Rectal smooth muscle tissue (tissue), 1 donor: Measurements from ENCODE around the gene TOMM40.

Source experiments
- H3K27ac ChIP-seq: one replicate; pipeline ENCODE4 v1.7.0; 2013; ENCODE audit warnings: low read depth, low read length, inconsistent platforms
- H3K27me3 ChIP-seq: one replicate; pipeline ENCODE4 v1.7.0; 2013; ENCODE audit warnings: low read length; ENCODE audit not compliant: control insufficient read depth, insufficient read depth
- H3K36me3 ChIP-seq: one replicate; pipeline ENCODE4 v1.7.0; 2013; ENCODE audit warnings: low read length; ENCODE audit not compliant: control insufficient read depth, insufficient read depth
- H3K4me1 ChIP-seq: one replicate; pipeline ENCODE4 v1.7.0; 2013; ENCODE audit warnings: low read length; ENCODE audit not compliant: control insufficient read depth, insufficient read depth
- H3K4me3 ChIP-seq: one replicate; pipeline ENCODE4 v1.7.0; 2013; ENCODE audit warnings: low read length
- H3K9ac ChIP-seq: one replicate; pipeline ENCODE4 v1.7.0; 2013; ENCODE audit warnings: low read length

The TOMM40 gene

GRCh38 chr19:44927746-44928145 lies 36.7 kb downstream of the TOMM40 start:
- no peak overlapping the region for H3K27ac ChIP-seq
- no peak overlapping the region for H3K9ac ChIP-seq
- H3K4me1 ChIP-seq = no peaks in the 10 kb centered on the region
- H3K4me3 ChIP-seq = no peak overlapping the region
- H3K27me3 ChIP-seq = no peaks in the 10 kb centered on the region
- no peaks in the 10 kb centered on the region for H3K36me3 ChIP-seq

DNA sequence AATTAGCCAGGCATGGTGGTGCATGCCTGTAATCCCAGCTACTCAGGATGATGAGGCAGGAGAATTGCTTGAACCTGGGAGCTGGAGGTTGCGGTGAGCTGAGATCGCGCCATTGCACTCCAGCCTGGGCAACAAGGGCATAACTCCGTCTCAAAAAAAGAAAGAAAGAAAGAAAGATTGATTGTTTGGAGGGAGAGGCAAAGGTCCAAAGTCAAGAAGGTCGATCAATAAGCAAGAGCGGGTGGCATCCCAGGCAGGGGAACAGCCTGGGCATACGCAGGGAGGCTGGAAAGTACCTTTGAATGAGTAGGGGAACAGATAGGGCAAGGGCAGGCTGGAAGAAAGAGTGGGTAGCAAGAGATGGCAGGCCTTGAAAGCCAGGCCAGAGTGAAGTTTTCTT lies 39.0 kb downstream of the TOMM40 start:
- no peaks in the 10 kb centered on the region for H3K36me3 ChIP-seq
- no peaks in the 10 kb centered on the region for H3K27me3 ChIP-seq
- H3K4me3 ChIP-seq = no peak overlapping the region
- no peak overlapping the region for H3K27ac ChIP-seq
- no peak overlapping the region for H3K9ac ChIP-seq
- no peaks in the 10 kb centered on the region for H3K4me1 ChIP-seq

- no peaks in the 10 kb centered on the region for H3K4me1 ChIP-seq
- H3K27me3 ChIP-seq = no peaks in the 10 kb centered on the region
- no peak overlapping the region for H3K4me3 ChIP-seq
- no peak overlapping the region for H3K27ac ChIP-seq
- no peaks in the 10 kb centered on the region for H3K36me3 ChIP-seq
- H3K9ac ChIP-seq = no peak overlapping the region
These were observed 40.5 kb downstream of the TOMM40 start for GRCh38 chr19:44931541-44931940.

GRCh38 chr19:44939668-44940067 lies 48.6 kb downstream of the TOMM40 start:
- Histone ChIP-seq H3K4me3 (no peak overlapping the region), H3K27ac (no peak overlapping the region), H3K27me3 (no peaks in the 10 kb centered on the region), H3K36me3 (no peaks in the 10 kb centered on the region), H3K9ac (no peak overlapping the region), H3K4me1 (no peaks in the 10 kb centered on the region)

GRCh38 chr19:44942067-44942571 lies 51.1 kb downstream of the TOMM40 start, which contains the start of gene APOC4:
Gene APOC4 (plus strand): TSS chr19:44942237. CDS start chr19:44942278, 41 bp downstream.
- no peak within 1 kb of the TSS for H3K27ac ChIP-seq
- H3K9ac ChIP-seq = no peak within 1 kb of the TSS
- H3K4me3 ChIP-seq = no peak within 1 kb of the TSS
- H3K4me1 ChIP-seq = no peaks in the 10 kb centered on the region
- H3K36me3 ChIP-seq = no peaks in the 10 kb centered on the region
- H3K27me3 ChIP-seq = no peaks in the 10 kb centered on the region

DNA sequence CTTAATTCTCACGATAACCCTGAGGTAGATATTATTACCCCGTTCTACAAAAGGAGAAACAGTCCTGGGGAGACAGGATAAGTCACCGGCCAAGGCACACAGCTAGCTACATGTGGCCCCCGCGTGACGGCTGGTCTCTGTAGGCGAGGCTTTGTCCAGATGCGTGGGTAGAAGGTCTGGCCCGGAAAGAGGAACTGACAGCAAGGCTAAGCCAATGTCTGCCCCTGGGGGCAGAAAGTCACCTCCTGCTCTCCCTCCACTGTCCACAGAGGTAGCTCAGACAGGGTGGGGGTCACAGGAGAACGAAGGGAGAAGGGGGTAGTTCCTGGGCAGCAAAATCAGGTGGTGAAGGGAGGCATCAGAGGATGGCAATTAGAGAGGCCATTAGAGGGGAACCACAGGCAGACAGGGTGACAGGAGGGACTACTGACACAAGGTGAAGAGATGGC lies 52.8 kb downstream of the TOMM40 start:
- Histone ChIP-seq H3K9ac (no peak overlapping the region), H3K36me3 (no peaks in the 10 kb centered on the region), H3K4me3 (no peak overlapping the region), H3K27me3 (no peaks in the 10 kb centered on the region), H3K4me1 (no peaks in the 10 kb centered on the region), H3K27ac (no peak overlapping the region)

GRCh38 chr19:44947041-44947581 lies 56.1 kb downstream of the TOMM40 start:
- H3K4me3 ChIP-seq = no peak overlapping the region
- H3K4me1 ChIP-seq = no peaks in the 10 kb centered on the region
- peaks cover 5% of the 10 kb centered on the region for H3K36me3 ChIP-seq
- no peak overlapping the region for H3K9ac ChIP-seq
- no peak overlapping the region for H3K27ac ChIP-seq
- no peaks in the 10 kb centered on the region for H3K27me3 ChIP-seq

DNA sequence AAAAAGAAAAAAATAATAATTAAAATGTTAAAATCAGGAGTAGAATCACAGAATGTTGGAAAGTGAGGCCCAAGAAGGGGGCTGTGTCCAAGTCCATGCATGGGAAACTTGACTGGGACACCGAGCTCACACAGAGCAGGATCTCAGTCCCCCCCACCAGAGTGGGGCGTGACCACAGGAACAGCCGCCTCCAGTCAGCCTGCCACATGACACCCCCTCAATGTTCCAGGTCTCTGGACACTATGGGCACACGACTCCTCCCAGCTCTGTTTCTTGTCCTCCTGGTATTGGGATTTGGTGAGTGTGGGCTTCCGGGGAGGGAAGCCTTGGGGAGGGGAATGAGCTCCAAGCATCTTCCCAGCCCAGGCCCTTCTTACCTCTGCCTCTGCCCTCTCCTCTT lies 57.2 kb downstream of the TOMM40 start:
- H3K9ac ChIP-seq = no peak overlapping the region
- no peak overlapping the region for H3K27ac ChIP-seq
- H3K27me3 ChIP-seq = no peaks in the 10 kb centered on the region
- peaks cover 5% of the 10 kb centered on the region for H3K36me3 ChIP-seq
- H3K4me3 ChIP-seq = no peak overlapping the region
- no peaks in the 10 kb centered on the region for H3K4me1 ChIP-seq

DNA sequence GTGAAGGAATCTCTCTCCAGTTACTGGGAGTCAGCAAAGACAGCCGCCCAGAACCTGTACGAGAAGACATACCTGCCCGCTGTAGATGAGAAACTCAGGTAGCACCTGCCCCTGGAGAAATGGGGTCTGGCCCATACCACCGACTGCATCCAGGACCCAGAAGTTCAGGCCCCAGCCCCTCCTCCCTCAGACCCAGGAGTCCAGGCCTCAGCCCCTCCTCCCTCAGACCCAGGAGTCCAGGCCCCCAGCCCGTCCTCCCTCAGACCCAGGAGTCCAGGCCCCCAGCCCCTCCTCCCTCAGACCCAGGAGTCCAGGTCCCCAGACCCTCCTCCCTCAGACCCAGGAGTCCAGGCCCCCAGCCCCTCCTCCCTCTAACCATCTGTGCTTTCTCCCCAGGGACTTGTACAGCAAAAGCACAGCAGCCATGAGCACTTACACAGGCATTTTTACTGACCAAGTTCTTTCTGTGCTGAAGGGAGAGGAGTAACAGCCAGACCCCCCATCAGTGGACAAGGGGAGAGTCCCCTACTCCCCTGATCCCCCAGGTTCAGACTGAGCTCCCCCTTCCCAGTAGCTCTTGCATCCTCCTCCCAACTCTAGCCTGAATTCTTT lies 57.8 kb downstream of the TOMM40 start:
- H3K4me1 ChIP-seq = no peaks in the 10 kb centered on the region
- no peaks in the 10 kb centered on the region for H3K27me3 ChIP-seq
- no peak overlapping the region for H3K4me3 ChIP-seq
- peaks cover 5% of the 10 kb centered on the region for H3K36me3 ChIP-seq
- H3K9ac ChIP-seq = no peak overlapping the region
- H3K27ac ChIP-seq = no peak overlapping the region

DNA sequence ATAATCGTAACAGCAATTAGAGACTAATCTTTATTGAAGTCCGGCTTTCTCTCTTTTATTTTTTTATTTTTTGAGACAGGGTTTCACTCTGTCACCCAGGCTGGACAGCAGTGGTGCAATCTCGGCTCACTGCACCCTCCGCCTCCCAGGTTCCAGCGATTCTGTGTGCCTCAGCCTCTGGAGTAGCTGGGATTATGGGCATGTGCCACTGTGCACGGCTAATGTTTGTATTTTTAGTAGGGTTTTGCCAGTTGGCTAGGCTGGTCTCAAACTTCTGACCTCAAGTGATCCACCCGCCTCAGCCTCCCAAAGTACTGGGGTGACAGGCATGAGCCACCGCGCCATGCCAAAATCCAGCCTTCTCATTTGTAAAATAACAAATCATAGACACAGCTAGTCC lies 58.5 kb downstream of the TOMM40 start:
- no peak overlapping the region for H3K9ac ChIP-seq
- no peak overlapping the region for H3K27ac ChIP-seq
- peaks cover 5% of the 10 kb centered on the region for H3K36me3 ChIP-seq
- H3K27me3 ChIP-seq = no peaks in the 10 kb centered on the region
- no peak overlapping the region for H3K4me3 ChIP-seq
- peaks cover 3% of the 10 kb centered on the region for H3K4me1 ChIP-seq

- Histone ChIP-seq H3K9ac (no peak overlapping the region), H3K36me3 (peaks cover 5% of the 10 kb centered on the region), H3K4me1 (peaks cover 8% of the 10 kb centered on the region), H3K27me3 (no peaks in the 10 kb centered on the region), H3K27ac (no peak overlapping the region), H3K4me3 (no peak overlapping the region)
These were observed 60.4 kb downstream of the TOMM40 start for GRCh38 chr19:44951179-44952159.
